HepG2 (cell line): ENCODE data around the gene TMEM144.
"Not testable (repeated sequence)": the region's sequence is repeated elsewhere in the genome, so short reads cannot be mapped to it uniquely, and the experiment has no call there.

Experiments
- ASH2L ChIP-seq: fragments of 300-600, 200-600 bp; sonication (generic); IDR thresholded peaks from 2 replicates; pipeline ENCODE4 v1.7.0; 2017; ENCODE audit warnings: low read depth, mild to moderate bottlenecking, moderate library complexity, mixed read lengths, low read length; ENCODE audit not compliant: insufficient read length
- HIVEP1 ChIP-seq: sonication (generic); formaldehyde crosslinking; IDR thresholded peaks from 2 replicates; pipeline ENCODE4 v1.4.0; 2020; ENCODE audit warnings: mild to moderate bottlenecking, missing genetic modification reagents
- NR3C1 ChIP-seq: sonication (generic); formaldehyde crosslinking; IDR thresholded peaks from 2 replicates; pipeline ENCODE4 v1.4.0; 2020; ENCODE audit warnings: missing genetic modification reagents
- SP140L ChIP-seq: sonication (generic); formaldehyde crosslinking; IDR thresholded peaks from 2 replicates; pipeline ENCODE4 v1.4.0; 2020; ENCODE audit warnings: missing genetic modification reagents, borderline replicate concordance
- SRSF9 ChIP-seq: fragments of 200-400 bp; formaldehyde crosslinking; IDR thresholded peaks from 2 replicates; pipeline ENCODE4 v1.6.1; 2018; ENCODE audit warnings: borderline replicate concordance, mild to moderate bottlenecking, low read depth, low read length; ENCODE audit not compliant: insufficient read depth, poor library complexity, severe bottlenecking
- ZNF224 ChIP-seq: sonication (generic); formaldehyde crosslinking; IDR thresholded peaks from 2 replicates; pipeline ENCODE4 v1.5.0; 2020; ENCODE audit warnings: mild to moderate bottlenecking, missing genetic modification reagents
- ZNF30 ChIP-seq: sonication (generic); formaldehyde crosslinking; IDR thresholded peaks from 2 replicates; pipeline ENCODE4 v1.5.0; 2020; ENCODE audit warnings: mild to moderate bottlenecking, missing genetic modification reagents
- ZNF329 ChIP-seq: sonication (generic); formaldehyde crosslinking; IDR thresholded peaks from 2 replicates; pipeline ENCODE4 v1.9.0; 2021; ENCODE audit warnings: low read depth, mild to moderate bottlenecking, missing genetic modification reagents
- ZNF549 ChIP-seq: sonication (generic); formaldehyde crosslinking; IDR thresholded peaks from 2 replicates; pipeline ENCODE4 v1.5.0; 2020; ENCODE audit warnings: missing genetic modification reagents
- TF ChIP-seq, protein P1 (sequence below): sonication (generic); formaldehyde crosslinking; IDR thresholded peaks from 2 replicates; pipeline ENCODE4 v1.4.0; 2020; ENCODE audit warnings: missing genetic modification reagents

DNA sequence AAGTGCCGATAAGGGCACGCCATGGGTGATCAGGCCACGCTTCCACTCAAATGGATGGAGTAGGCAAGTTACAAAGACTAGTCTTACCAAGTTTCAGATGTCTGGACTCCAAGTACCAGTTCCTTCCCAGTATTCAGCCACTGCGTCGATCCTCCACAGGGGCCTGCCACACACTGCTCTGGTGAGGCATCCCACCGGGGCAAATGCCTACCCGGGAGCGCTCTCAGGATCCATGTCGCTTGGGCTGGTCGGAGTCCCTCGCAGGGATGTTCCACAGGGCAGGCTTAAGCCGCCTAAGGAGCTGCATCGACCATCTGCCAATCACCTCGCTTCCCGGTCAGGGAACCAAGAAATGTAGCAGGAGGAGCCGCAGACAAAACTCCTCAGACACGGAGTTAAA is 18.1 kb downstream of the TMEM144 start:
- not testable (repeated sequence) for TF ChIP-seq SP140L (CRISPR knock-in tag); ZNF549 (CRISPR knock-in tag); NR3C1 (CRISPR knock-in tag); HIVEP1; ASH2L; ZNF329; ZNF224 (CRISPR knock-in tag); ZNF30 (CRISPR knock-in tag); SRSF9
- TF ChIP-seq, protein P1, sequence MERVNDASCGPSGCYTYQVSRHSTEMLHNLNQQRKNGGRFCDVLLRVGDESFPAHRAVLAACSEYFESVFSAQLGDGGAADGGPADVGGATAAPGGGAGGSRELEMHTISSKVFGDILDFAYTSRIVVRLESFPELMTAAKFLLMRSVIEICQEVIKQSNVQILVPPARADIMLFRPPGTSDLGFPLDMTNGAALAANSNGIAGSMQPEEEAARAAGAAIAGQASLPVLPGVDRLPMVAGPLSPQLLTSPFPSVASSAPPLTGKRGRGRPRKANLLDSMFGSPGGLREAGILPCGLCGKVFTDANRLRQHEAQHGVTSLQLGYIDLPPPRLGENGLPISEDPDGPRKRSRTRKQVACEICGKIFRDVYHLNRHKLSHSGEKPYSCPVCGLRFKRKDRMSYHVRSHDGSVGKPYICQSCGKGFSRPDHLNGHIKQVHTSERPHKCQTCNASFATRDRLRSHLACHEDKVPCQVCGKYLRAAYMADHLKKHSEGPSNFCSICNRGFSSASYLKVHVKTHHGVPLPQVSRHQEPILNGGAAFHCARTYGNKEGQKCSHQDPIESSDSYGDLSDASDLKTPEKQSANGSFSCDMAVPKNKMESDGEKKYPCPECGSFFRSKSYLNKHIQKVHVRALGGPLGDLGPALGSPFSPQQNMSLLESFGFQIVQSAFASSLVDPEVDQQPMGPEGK = not testable (repeated sequence)
